Uterus (tissue), 4 donors: Measurements from ENCODE around the gene DPP9. TPM values are rescaled to one million over a fixed set of nuclear protein-coding genes. Genes with fewer than 3 reads are reported as not detected.

Source experiments
- DNase-seq, 2 donors: peaks; one replicate each; pipeline ENCODE4 v3.0.0-alpha.2; 2019 to 2020
- H3K27ac ChIP-seq, 2 donors: fragments of 200-600 bp; sonication (generic); 1 replicate in 1 of 2; 2 replicates in 1 of 2; pipeline ENCODE4 v1.5.1; 2016 to 2018
- H3K27me3 ChIP-seq, 2 donors: fragments of 200-600 bp; sonication (generic); one replicate each; pipeline ENCODE4 v1.5.1; 2018 to 2019; ENCODE audit warnings: control low read depth in 1 of 2
- H3K36me3 ChIP-seq, 2 donors: fragments of 200-600 bp; sonication (generic); one replicate each; pipeline ENCODE4 v1.5.1; 2019; ENCODE audit warnings: control low read depth in 1 of 2
- H3K4me1 ChIP-seq, 2 donors: fragments of 200-600 bp; sonication (generic); one replicate each; pipeline ENCODE4 v1.5.1; 2018 to 2019; ENCODE audit warnings: control low read depth in 1 of 2
- H3K4me3 ChIP-seq, 2 donors: fragments of 200-600 bp; sonication (generic); 1 replicate in 1 of 2; 2 replicates in 1 of 2; pipeline ENCODE4 v1.5.1; 2018 to 2019; ENCODE audit warnings: mild to moderate bottlenecking in 1 of 2
- H3K9me3 ChIP-seq, 2 donors: fragments of 200-600 bp; sonication (generic); one replicate each; pipeline ENCODE4 v1.5.1; 2019; ENCODE audit warnings: control low read depth in 1 of 2
- CTCF ChIP-seq, 4 experiments: fragments of 200-600 bp in 2 of 4; fragments of 450-650 bp in 2 of 4; sonication (generic) in 2 of 4; IDR thresholded peaks; one replicate each; pipeline ENCODE4 v1.5.1; 2016 to 2019; ENCODE audit warnings: antibody characterized with exemption in 4 of 4, mild to moderate bottlenecking in 2 of 4, moderate library complexity in 1 of 4
- POLR2A ChIP-seq, 2 donors: fragments of 450-650 bp; IDR thresholded peaks; one replicate each; pipeline ENCODE4 v1.6.1; 2016; ENCODE audit warnings: antibody characterized with exemption in 2 of 2, mild to moderate bottlenecking in 1 of 2, moderate library complexity in 1 of 2
- intact Hi-C: fragments of 100-400 bp; cut with DNase I; formaldehyde crosslinking; loops from one replicate; pipeline ENCODE4 v1.15.1; 2023; ENCODE audit warnings: low total_unique reads
- total RNA-seq, 4 donors: library from RNA; depleted of rRNA in 3 of 4; stranded (reverse); fragments of >200 nt in 3 of 4; gene quantifications; one replicate each; pipeline versions ENCODE4 v1.1.0 to v1.2.4, GENCODE V29; 2014 to 2023
- donor health status: DM: yes; HTN: yes; CAD: no.

DPP9 gene
- total RNA-seq, 4 donors from 2014 or later: 17.8 to 194 (median 48.5) TPM

- TF ChIP-seq POLR2A (IDR thresholded peaks at IDR 0.05) (no peak), CTCF (IDR thresholded peaks at IDR 0.05) (no peak)
- peak in 1 of 2 donors; percentile 37 for DNase-seq
- peak overlapping the region; percentile 32 to 53 for H3K27ac ChIP-seq
- no peaks in the 10 kb centered on the region for H3K36me3 ChIP-seq
- H3K9me3 ChIP-seq: no peaks in the 10 kb centered on the region
- no peaks in the 10 kb centered on the region for H3K4me1 ChIP-seq
- no peak overlapping the region for H3K4me3 ChIP-seq
- no peaks in the 10 kb centered on the region for H3K27me3 ChIP-seq
- intact Hi-C loops: no loop called here
These were observed 28.4 kb downstream of the DPP9 start for GRCh38 chr19:4695224-4695731.

- no peak overlapping the region for H3K4me3 ChIP-seq
- H3K4me1 ChIP-seq: no peaks in the 10 kb centered on the region
- H3K27me3 ChIP-seq: no peaks in the 10 kb centered on the region
- TF ChIP-seq CTCF (IDR thresholded peaks at IDR 0.05): no peak
- no peak for TF ChIP-seq POLR2A (IDR thresholded peaks at IDR 0.05)
- intact Hi-C loops: no loop called here
- H3K9me3 ChIP-seq: no peaks in the 10 kb centered on the region
- peak overlapping the region; percentile 32 to 53 for H3K27ac ChIP-seq
- no peaks in the 10 kb centered on the region for H3K36me3 ChIP-seq
- peak; percentile 35 to 72 for DNase-seq
These were observed 29.2 kb downstream of the DPP9 start for GRCh38 chr19:4694211-4694987.

GRCh38 chr19:4693471-4694121, 30.0 kb downstream of the DPP9 start:
- no peaks in the 10 kb centered on the region for H3K27me3 ChIP-seq
- intact Hi-C loops: no loop called here
- H3K4me1 ChIP-seq: no peaks in the 10 kb centered on the region
- peak overlapping the region in 1 of 2 donors; percentile 32 for H3K27ac ChIP-seq
- H3K36me3 ChIP-seq: no peaks in the 10 kb centered on the region
- DNase-seq: no peak
- no peak for TF ChIP-seq CTCF (IDR thresholded peaks at IDR 0.05)
- TF ChIP-seq POLR2A (IDR thresholded peaks at IDR 0.05): no peak
- no peaks in the 10 kb centered on the region for H3K9me3 ChIP-seq
- H3K4me3 ChIP-seq: no peak overlapping the region

GRCh38 chr19:4693078-4693350, 30.6 kb downstream of the DPP9 start:
- Histone ChIP-seq H3K4me3 (no peak overlapping the region), H3K4me1 (no peaks in the 10 kb centered on the region), H3K36me3 (no peaks in the 10 kb centered on the region), H3K9me3 (no peaks in the 10 kb centered on the region), H3K27ac (no peak overlapping the region), H3K27me3 (no peaks in the 10 kb centered on the region)
- DNase-seq: no peak
- intact Hi-C loops: no loop called here
- no peak for TF ChIP-seq POLR2A (IDR thresholded peaks at IDR 0.05)
- no peak for TF ChIP-seq CTCF (IDR thresholded peaks at IDR 0.05)
